HG02973 (cell line): ENCODE data around the gene CREB5.
"Not testable (repeated sequence)": the region's sequence is repeated elsewhere in the genome, so short reads cannot be mapped to it uniquely, and the experiment has no call there.

Source experiments
- ATAC-seq: cut with Tn5 transposase; IDR thresholded peaks from one replicate; pipeline ENCODE4 v1.9.1; 2021; ENCODE audit warnings: moderate library complexity; ENCODE audit not compliant: unreplicated experiment

Gene CREB5

GRCh38 chr7:28573059-28573553 lies 160.8 kb downstream of the CREB5 start:
- ATAC-seq: no peak

- ATAC-seq: no peak
These were observed 161.5 kb downstream of the CREB5 start for GRCh38 chr7:28573651-28574301.

- ATAC-seq: no peak
These were observed 162.9 kb downstream of the CREB5 start for GRCh38 chr7:28575241-28575643.

- ATAC-seq: no peak
These were observed 164.3 kb downstream of the CREB5 start for GRCh38 chr7:28576656-28577055.

- ATAC-seq: no peak
These were observed 167.3 kb downstream of the CREB5 start for GRCh38 chr7:28579571-28579970.

GRCh38 chr7:28580665-28581064 lies 168.3 kb downstream of the CREB5 start:
- no peak for ATAC-seq

GRCh38 chr7:28581351-28581750 lies 169.0 kb downstream of the CREB5 start:
- ATAC-seq: no peak

GRCh38 chr7:28582226-28582625 lies 169.9 kb downstream of the CREB5 start:
- no peak for ATAC-seq

- ATAC-seq: no peak
These were observed 171.9 kb downstream of the CREB5 start for GRCh38 chr7:28584235-28584634.

GRCh38 chr7:28586736-28587135 lies 174.4 kb downstream of the CREB5 start:
- no peak for ATAC-seq

GRCh38 chr7:28587211-28587610 lies 174.9 kb downstream of the CREB5 start:
- no peak for ATAC-seq

GRCh38 chr7:28588602-28589001 lies 176.3 kb downstream of the CREB5 start:
- ATAC-seq: no peak

- ATAC-seq: no peak
These were observed 178.8 kb downstream of the CREB5 start for GRCh38 chr7:28591041-28591674.

GRCh38 chr7:28591725-28592349 lies 179.5 kb downstream of the CREB5 start:
- no peak for ATAC-seq

GRCh38 chr7:28592861-28593260 lies 180.5 kb downstream of the CREB5 start:
- no peak for ATAC-seq

- no peak for ATAC-seq
These were observed 182.8 kb downstream of the CREB5 start for GRCh38 chr7:28595076-28595475.

GRCh38 chr7:28595801-28596200 lies 183.5 kb downstream of the CREB5 start:
- ATAC-seq: no peak

GRCh38 chr7:28596245-28596935 lies 184.1 kb downstream of the CREB5 start:
- ATAC-seq: no peak

GRCh38 chr7:28597284-28597683 lies 185.0 kb downstream of the CREB5 start:
- ATAC-seq: no peak

- not testable (repeated sequence) for ATAC-seq
These were observed 185.7 kb downstream of the CREB5 start for GRCh38 chr7:28598037-28598436.

- no peak for ATAC-seq
These were observed 186.3 kb downstream of the CREB5 start for GRCh38 chr7:28598586-28598985.

GRCh38 chr7:28599411-28599810 lies 187.1 kb downstream of the CREB5 start:
- no peak for ATAC-seq
